Astrocyte of the cerebellum (primary cell): ENCODE results near the gene SLC5A11.
A peak's percentile ranks its signal among the peaks of the same experiment; 100 is the strongest.
"Not testable (repeated sequence)": the region's sequence is repeated elsewhere in the genome, so short reads cannot be mapped to it uniquely, and the experiment has no call there.

ENCODE experiments used
- DNase-seq: peaks from one replicate; pipeline ENCODE4 v3.0.0-alpha.2; 2011; ENCODE audit warnings: low read depth
- H3K4me3 ChIP-seq: 2 replicates; pipeline ENCODE4 v1.5.1; 2011; ENCODE audit warnings: mild to moderate bottlenecking, low read depth, low read length, moderate library complexity
- in situ Hi-C: cut with HindIII; loops from 2 replicates; pipeline ENCODE4 v1.10.0; 2017; ENCODE audit warnings: low sequenced_read_pairs
- TF ChIP-seq, protein P1 (sequence below): IDR thresholded peaks from 2 replicates; pipeline ENCODE4 v1.5.1; 2012; ENCODE audit warnings: low read length, low read depth, moderate library complexity, mild to moderate bottlenecking; ENCODE audit errors: missing control alignments

SLC5A11 gene

DNA sequence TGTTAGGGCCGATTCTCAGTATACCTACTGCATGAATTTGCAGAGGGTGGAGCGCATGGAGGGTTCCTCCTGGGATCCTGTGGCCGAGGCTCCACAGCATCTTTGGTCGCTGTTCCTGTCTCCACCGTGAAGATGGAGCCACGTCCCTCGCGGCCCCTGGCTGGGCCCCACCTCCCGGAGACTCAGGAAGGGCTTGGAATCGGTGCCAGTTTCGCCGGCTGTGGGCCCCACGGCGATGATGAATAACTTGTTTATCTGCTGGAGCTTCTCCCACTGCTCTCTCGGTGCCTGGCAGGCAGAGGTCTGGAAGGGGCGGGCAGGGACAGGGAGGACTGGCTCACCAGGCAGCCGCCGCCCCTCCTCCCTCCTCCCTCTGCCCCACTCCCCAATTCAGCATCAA lies 8.1 kb downstream of the SLC5A11 start:
- DNase-seq: peak; percentile 9
- in situ Hi-C loops: no loop called here

DNA sequence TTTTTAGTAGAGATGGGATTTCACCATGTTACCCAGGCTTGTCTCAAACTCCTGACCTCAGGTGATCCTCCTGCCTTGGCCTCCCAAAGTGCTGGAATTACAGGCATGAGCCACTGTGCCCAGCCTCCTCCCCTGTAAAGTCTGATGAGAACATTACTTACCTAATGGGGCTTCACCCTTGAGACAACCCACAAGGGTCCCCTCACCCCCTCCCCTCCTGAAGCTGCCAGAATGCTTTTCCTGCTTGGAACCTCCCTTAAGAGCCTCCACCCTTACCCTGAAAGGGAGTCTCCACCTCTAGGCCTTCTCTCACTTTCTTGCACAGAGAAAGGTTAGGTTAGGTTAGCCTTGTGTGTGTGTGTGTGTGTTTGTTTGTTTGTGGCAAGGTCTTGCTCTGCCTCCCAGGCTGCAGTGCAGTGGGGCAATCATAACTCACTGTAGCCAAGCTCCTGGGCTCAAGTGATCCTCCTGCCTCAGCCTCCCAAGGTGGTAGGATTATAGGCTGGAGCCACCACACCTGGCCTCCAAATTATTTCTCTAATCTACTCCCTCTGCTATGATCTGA lies 8.9 kb downstream of the SLC5A11 start:
- no peak for DNase-seq
- TF ChIP-seq, protein P1, sequence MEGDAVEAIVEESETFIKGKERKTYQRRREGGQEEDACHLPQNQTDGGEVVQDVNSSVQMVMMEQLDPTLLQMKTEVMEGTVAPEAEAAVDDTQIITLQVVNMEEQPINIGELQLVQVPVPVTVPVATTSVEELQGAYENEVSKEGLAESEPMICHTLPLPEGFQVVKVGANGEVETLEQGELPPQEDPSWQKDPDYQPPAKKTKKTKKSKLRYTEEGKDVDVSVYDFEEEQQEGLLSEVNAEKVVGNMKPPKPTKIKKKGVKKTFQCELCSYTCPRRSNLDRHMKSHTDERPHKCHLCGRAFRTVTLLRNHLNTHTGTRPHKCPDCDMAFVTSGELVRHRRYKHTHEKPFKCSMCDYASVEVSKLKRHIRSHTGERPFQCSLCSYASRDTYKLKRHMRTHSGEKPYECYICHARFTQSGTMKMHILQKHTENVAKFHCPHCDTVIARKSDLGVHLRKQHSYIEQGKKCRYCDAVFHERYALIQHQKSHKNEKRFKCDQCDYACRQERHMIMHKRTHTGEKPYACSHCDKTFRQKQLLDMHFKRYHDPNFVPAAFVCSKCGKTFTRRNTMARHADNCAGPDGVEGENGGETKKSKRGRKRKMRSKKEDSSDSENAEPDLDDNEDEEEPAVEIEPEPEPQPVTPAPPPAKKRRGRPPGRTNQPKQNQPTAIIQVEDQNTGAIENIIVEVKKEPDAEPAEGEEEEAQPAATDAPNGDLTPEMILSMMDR: no peak
- in situ Hi-C loops: no loop called here
- no peak overlapping the region for H3K4me3 ChIP-seq

More for the DNA sequence above, 8.1 kb downstream of the SLC5A11 start:
- no peak overlapping the region for H3K4me3 ChIP-seq
- TF ChIP-seq, protein P1: no peak

DNA sequence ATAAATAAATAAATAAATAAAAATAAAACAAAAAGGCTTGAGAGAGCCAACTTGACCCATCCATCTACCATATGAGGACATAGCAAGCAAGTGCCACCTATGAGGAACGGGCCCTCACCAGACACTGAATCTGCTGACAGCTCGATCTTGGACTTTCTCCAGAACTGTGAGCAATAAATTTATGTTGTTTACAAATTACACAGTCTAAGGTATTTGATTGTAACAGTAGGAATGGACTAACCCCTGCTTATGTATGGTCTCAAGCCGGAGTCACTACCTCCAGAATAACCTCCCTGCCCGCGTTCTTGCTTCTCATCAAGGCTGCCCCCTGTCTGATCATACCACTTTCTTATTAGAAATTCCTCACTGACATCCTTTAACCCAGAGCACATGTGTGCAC lies 9.9 kb downstream of the SLC5A11 start:
- H3K4me3 ChIP-seq: no peak overlapping the region
- TF ChIP-seq, protein P1: no peak
- in situ Hi-C loops: no loop called here
- no peak for DNase-seq

DNA sequence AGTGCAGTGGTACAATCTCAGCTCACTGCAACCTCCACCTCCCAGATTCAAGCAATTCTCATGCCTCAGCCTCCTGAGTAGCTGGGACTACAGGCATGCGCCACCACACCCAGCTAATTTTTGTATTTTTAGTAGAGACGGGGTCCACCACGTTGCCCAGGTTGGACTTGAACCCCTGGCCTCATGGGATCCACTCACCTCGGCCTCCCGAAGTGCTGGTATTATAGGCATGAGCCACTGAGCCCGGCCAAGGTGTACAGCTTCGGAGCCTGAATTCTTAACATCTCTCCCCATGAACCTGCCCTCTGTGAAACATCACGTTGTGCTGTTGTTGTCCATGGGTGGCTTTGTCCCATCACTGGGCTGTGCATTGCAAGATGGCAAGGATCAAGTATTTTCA lies 11.1 kb downstream of the SLC5A11 start:
- in situ Hi-C loops, H3K4me3 ChIP-seq, DNase-seq: not testable (repeated sequence)

DNA sequence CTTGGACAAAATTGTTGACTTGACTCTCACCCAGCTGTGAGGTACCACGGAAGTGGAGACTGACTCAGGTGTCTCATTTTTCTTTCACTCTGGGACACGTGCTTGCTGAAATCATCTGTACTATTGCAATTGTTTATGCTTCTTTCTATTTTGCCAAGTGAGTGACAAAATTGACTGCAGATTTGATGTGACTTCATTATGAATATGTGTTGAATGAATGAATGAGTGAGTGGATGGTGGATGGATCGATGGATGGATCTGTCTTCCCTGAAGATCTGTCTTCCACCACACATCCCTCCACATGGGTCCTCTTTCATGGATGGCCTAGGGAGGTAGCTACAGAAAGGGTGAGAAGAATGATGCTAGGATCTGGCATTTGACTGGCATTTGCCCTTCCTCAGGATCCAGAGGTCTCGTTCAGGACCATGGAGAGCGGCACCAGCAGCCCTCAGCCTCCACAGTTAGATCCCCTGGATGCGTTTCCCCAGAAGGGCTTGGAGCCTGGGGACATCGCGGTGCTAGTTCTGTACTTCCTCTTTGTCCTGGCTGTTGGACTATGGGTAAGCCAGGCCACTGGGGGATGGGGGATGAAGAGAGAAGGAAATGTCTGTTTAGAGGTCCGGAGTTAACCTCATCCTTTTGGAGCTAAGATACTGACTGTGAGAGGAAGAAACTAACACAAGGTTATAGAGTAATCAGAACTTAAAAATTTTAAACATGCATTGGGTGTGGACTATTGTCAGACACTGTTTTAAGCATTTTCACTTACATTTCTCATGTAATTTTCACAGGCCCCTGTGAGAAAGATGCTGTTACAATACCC lies 12.7 kb downstream of the SLC5A11 start:
- DNase-seq: peak; percentile 32
- TF ChIP-seq, protein P1: no peak
- no peak overlapping the region for H3K4me3 ChIP-seq
- in situ Hi-C loops: no loop called here

DNA sequence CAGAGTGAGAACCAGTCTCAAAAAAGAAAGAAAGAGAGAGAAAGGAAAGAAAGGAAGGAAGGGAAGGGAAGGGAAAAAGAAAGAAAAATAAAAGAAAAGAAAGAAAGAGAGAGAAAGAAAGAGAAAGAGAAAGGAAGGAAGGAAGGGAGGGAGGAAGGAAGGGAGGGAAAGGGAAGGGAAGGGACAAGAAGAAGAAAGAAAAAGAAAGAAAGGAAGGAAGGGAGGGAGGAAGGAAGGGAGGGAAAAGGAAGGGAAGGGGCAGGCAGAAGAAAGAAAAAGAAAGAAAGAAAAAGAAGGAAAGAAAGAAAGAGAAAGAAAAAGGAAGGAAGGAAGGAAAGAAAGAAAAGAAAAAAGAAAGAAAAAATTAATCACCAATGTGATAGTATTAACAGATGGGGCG lies 15.7 kb downstream of the SLC5A11 start:
- in situ Hi-C loops: no loop called here
- TF ChIP-seq, protein P1: no peak
- no peak for DNase-seq
- H3K4me3 ChIP-seq: no peak overlapping the region

DNA sequence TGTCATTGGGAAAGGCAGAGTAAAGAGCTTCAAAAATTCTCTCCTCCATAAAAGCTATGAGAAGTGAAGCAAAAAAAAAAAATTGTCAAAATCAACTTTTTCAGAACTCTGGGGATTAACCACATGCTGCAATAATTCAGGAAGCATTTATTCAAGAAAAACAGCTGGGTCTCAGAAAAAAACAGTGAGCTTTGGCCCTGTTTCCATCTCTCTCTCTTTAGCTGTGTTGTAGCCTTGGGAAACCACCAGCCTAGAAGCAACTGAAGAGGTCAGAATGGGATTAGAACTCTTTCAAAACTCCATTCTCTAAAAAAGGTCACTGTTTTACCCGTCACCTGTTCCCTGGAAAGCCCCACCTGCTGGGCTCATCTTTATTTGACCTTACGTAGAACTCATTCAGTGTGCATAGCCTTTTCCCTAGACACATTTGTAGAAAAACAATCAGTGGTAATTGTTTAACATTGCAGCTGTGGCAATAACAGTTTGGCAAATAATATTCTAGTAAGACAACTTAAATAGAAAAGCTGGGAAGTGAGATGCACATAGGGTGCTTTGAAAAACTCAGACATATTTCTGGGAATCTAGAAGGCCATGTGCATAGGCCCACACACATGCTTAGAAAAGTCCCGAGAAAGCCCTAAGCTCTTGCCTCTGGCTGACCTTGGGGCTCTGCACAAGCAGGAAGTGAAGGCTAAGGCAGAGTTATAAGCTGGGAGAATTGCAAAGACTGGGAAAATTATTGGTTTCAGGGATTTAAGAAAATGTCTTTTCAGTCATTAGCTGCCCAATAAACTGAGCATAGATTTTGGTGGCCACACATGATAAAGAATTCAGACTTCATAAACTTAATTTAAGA lies 18.0 kb downstream of the SLC5A11 start:
- DNase-seq: no peak
- TF ChIP-seq, protein P1: no peak
- H3K4me3 ChIP-seq: no peak overlapping the region
- in situ Hi-C loops: no loop called here
